DND-41 (cell line): ENCODE results near the gene FAM227B.

Experiments used
- CTCF ChIP-seq: IDR thresholded peaks from 2 replicates; pipeline ENCODE4 v1.5.1; 2012; ENCODE audit warnings: borderline replicate concordance, low read length, moderate library complexity, mild to moderate bottlenecking; ENCODE audit not compliant: poor library complexity, severe bottlenecking; ENCODE audit errors: extremely low read depth
- EZH2 ChIP-seq: IDR thresholded peaks from 3 replicates; pipeline ENCODE4 v1.6.1; 2012; ENCODE audit warnings: borderline replicate concordance, low read depth, mild to moderate bottlenecking, moderate library complexity, low read length, inconsistent platforms; ENCODE audit not compliant: severe bottlenecking

DNA sequence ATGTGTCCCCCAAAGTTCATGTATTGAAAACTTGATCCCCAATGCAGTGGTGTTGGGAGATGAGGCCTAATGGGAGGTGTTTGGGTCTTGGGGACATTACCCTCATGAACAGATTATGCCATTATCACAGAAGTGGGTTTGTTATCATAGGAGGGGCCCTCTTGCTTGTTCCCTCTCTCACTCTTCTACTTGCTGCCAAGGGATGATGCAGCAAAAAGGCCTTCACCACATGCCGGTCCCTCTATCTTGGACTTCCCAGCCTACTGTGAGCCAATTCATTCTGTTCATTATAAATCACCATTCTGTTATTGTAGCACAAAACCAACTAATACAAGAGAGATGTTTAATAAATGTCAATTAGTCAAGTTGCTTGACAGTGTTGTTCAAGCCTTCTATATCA, 47.2 kb downstream of the FAM227B start:
- TF ChIP-seq CTCF, result no peak
- no peak for TF ChIP-seq EZH2
